Spleen (tissue), 11 donors: ENCODE measurements around the gene AKNA. TPM values are rescaled to one million over a fixed set of nuclear protein-coding genes. Genes with fewer than 3 reads are reported as not detected.

Experiments
- DNase-seq: peaks from one replicate; pipeline ENCODE4 v3.0.0-alpha.2; 2020
- H3K27ac ChIP-seq, 8 donors: fragments of 200-600 bp; sonication (generic) in 7 of 8; 1 replicate in 4 of 8; 2 replicates in 4 of 8; pipeline versions ENCODE4 v1.5.0 to v1.8.0; 2016 to 2021; ENCODE audit warnings: inconsistent platforms in 4 of 8, mild to moderate bottlenecking in 4 of 8, moderate library complexity in 1 of 8
- H3K27me3 ChIP-seq, 7 donors: fragments of 200-600 bp; sonication (generic) in 6 of 7; replicated peaks in 1 of 7; 1 replicate in 4 of 7; 2 replicates in 3 of 7; pipeline versions ENCODE4 v1.5.0 to v1.8.0; 2016 to 2021; ENCODE audit warnings: inconsistent platforms in 3 of 7, mild to moderate bottlenecking in 1 of 7
- H3K36me3 ChIP-seq, 6 donors: fragments of 200-600 bp; sonication (generic) in 5 of 6; 1 replicate in 4 of 6; 2 replicates in 2 of 6; pipeline versions ENCODE4 v1.5.0 to v1.8.0; 2016 to 2021; ENCODE audit warnings: inconsistent platforms in 2 of 6
- H3K4me1 ChIP-seq, 6 donors: fragments of 200-600 bp; sonication (generic) in 5 of 6; 1 replicate in 3 of 6; 2 replicates in 3 of 6; pipeline versions ENCODE4 v1.5.0 to v1.8.0; 2016 to 2021; ENCODE audit warnings: inconsistent platforms in 3 of 6
- H3K4me3 ChIP-seq, 8 donors: fragments of 200-600 bp; sonication (generic) in 7 of 8; 1 replicate in 4 of 8; 2 replicates in 4 of 8; pipeline versions ENCODE4 v1.5.0 to v1.8.0; 2016 to 2021; ENCODE audit warnings: inconsistent platforms in 4 of 8, mild to moderate bottlenecking in 4 of 8, moderate library complexity in 2 of 8
- H3K9me3 ChIP-seq, 8 donors: fragments of 200-600 bp; sonication (generic) in 7 of 8; 1 replicate in 4 of 8; 2 replicates in 4 of 8; pipeline versions ENCODE4 v1.5.0 to v1.8.0; 2016 to 2021; ENCODE audit warnings: inconsistent platforms in 4 of 8
- POLR2A ChIP-seq, 3 donors: fragments of 450-650 bp; IDR thresholded peaks; one replicate each; pipeline ENCODE4 v1.5.1; 2017; ENCODE audit warnings: antibody characterized with exemption in 3 of 3, mild to moderate bottlenecking in 1 of 3
- POLR2AphosphoS5 ChIP-seq, 3 donors: sonication (generic); formaldehyde crosslinking; IDR thresholded peaks; one replicate each; pipeline ENCODE4 v1.5.1; 2017; ENCODE audit warnings: antibody characterized with exemption in 3 of 3
- WGBS, 5 donors: extraction: QIAGEN DNeasy Blood & Tissue Kit in 3 of 5; methylation state at CpG; one replicate each; pipeline versions ENCODE4 v1.1.5 to v1.1.7; 2013 to 2018; 5-methylcytosine and 5-hydroxymethylcytosine counted together
- intact Hi-C: fragments of 100-400 bp; cut with DNase I; formaldehyde crosslinking; loops from one replicate; pipeline ENCODE4 v1.15.0; 2023; ENCODE audit warnings: low total_unique reads
- polyA plus RNA-seq, 3 donors: library from polyadenylated mRNA; stranded (reverse); fragments of 200-250 nt; gene quantifications; one replicate each; pipeline ENCODE4 v1.2.1, GENCODE V29; 2013
- total RNA-seq, 7 donors: library from RNA; depleted of rRNA in 3 of 7; stranded (reverse); fragments of >200 nt in 3 of 7; fragmentation: NEBNext Ultra II Directional in 4 of 7; extraction: Animal tissue kit (Norgen Biotek cat#: 25700) in 4 of 7; gene quantifications; one replicate each; pipeline versions ENCODE4 v1.1.0 to v1.2.1, GENCODE V29; 2016 to 2021
- TF ChIP-seq, protein P1 (sequence below), 11 experiments: fragments of 200-600 bp in 7 of 11; fragments of 450-650 bp in 4 of 11; sonication (generic) in 4 of 11; IDR thresholded peaks in 8 of 11; conservative IDR thresholded peaks in 3 of 11; 1 replicate in 7 of 11; 2 replicates in 4 of 11; pipeline versions ENCODE4 v1.4.0 to v1.8.0; 2016 to 2021; ENCODE audit warnings: antibody characterized with exemption in 11 of 11, inconsistent platforms in 4 of 11, mild to moderate bottlenecking in 1 of 11
- donor health status: healthy with polysubstance abuse.
- donor health status: DM: no; HTN: no; CAD: no; lungs with moderate emphysema.
- donor health status: DM: no; HTN: no; CAD: no.
- donor health status: Bipolar disorder and iron deficiency.
- donor health status: healthy.
- donor health status: DM: no; HTN: no; CAD: no.
- donor health status: DM: yes; HTN: yes; CAD: no.

Gene AKNA
- total and polyA plus RNA-seq, 10 donors, result 92.9 to 324 (median 216) TPM

DNA sequence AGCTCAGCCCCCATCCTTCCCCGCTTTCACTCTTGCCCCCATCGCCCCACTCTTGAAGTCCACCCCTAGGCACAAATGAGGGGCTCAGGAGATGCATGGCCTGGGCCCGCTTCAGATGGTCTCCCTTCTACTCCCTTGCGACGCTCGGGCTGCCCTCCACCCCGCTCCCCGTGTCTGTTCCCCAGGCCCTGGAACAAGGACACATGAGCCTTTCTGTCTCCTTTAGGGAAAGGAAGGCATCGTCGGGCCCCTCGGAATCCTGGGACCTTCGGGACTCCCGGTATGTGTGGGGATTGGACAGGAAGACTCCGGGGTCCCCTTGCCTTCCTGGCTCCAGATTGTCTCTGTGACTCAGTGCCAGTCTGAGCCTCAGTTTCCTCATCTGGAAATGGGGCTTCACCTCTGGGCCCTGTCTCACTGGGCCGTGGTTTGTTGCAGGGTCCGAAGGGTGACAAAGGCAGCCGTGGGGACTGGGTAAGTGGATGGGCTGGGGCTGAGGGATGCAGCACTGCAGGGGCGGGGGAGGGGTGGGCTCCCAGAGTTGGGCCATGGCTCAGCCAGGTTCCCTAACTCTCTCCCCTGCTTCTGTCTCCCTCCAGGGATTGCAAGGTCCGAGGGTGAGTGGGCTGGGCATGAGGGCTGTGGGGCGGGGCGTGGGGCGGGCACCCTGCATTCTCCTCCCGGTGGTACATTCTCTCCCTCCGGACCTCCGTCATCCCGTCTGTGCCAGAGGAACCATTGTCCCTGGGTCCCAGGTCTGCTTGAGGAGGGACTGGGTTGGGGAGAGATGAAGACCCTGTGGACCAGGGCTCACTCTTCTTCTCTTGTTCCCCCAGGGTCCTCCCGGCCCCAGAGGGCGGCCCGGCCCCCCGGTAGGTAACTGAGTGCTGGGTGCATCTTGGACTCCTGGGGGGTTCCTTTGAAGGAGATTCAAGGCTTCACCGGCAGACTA is 86.7 kb downstream of the AKNA start:
- no peaks in the 10 kb centered on the region for H3K36me3 ChIP-seq
- peaks cover 0 to 10% (median 6%) of the 10 kb centered on the region in 8 donors for H3K9me3 ChIP-seq
- no peak overlapping the region for H3K27ac ChIP-seq
- peaks cover 0 to 7% (median 0%) of the 10 kb centered on the region in 7 donors for H3K27me3 ChIP-seq
- H3K4me1 ChIP-seq, result peaks cover 3 to 13% (median 10%) of the 10 kb centered on the region in 6 donors
- TF ChIP-seq POLR2AphosphoS5 (IDR thresholded peaks at IDR 0.05), result no peak
- TF ChIP-seq, protein P1, sequence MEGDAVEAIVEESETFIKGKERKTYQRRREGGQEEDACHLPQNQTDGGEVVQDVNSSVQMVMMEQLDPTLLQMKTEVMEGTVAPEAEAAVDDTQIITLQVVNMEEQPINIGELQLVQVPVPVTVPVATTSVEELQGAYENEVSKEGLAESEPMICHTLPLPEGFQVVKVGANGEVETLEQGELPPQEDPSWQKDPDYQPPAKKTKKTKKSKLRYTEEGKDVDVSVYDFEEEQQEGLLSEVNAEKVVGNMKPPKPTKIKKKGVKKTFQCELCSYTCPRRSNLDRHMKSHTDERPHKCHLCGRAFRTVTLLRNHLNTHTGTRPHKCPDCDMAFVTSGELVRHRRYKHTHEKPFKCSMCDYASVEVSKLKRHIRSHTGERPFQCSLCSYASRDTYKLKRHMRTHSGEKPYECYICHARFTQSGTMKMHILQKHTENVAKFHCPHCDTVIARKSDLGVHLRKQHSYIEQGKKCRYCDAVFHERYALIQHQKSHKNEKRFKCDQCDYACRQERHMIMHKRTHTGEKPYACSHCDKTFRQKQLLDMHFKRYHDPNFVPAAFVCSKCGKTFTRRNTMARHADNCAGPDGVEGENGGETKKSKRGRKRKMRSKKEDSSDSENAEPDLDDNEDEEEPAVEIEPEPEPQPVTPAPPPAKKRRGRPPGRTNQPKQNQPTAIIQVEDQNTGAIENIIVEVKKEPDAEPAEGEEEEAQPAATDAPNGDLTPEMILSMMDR (IDR thresholded peaks at IDR 0.05 in 8 of 11, conservative IDR thresholded peaks at IDR 0.05 in 3 of 11), result no peak
- TF ChIP-seq POLR2A (IDR thresholded peaks at IDR 0.05), result no peak
- H3K4me3 ChIP-seq, result no peak overlapping the region
- intact Hi-C loops, result no loop called here
- peak; percentile 52 for DNase-seq
- WGBS, 5 donors, result 89 to 94% (median 92%) methylated on average over 22 to 31 of the region's 31 CpGs

DNA sequence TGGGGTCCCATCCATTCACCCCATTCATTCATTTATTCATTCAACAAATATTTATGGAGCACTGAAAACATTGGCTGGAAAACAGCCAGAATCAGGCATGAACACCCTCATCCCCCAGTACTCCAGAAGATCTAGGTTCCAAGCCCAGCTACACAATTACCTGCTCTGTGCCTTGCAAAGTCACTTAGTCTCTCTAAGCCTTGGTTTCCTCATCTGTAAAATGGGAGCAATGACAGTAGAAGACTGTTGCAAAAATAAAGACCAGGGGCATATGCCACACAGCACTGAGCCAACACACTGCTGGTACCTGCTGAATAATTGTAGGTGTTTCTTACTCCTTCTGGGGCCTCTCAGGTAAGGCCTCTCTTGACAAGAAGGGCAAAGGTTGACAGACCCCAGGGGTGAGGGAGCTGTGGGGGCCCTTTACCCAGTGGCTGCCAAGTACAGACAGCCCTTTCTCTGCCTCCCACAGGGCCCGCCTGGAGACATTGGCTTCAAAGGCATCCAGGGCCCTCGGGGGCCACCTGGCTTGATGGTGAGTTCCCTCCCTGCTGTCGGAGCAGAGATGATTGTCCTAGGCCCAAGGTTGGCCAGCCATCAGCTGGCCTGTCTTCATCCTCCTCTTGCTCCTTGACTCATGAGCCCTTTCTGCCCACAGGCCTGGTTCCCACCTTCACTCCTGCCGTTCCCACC is 87.5 kb downstream of the AKNA start:
- 92 to 97% (median 97%) methylated on average over 3 to 4 of the region's 4 CpGs for WGBS, 5 donors
- Histone ChIP-seq H3K36me3 (no peaks in the 10 kb centered on the region), H3K27me3 (peaks cover 0 to 4% (median 0%) of the 10 kb centered on the region in 7 donors), H3K4me3 (no peak overlapping the region), H3K27ac (no peak overlapping the region), H3K9me3 (peaks cover 0 to 18% (median 15%) of the 10 kb centered on the region in 8 donors), H3K4me1 (peaks cover 0 to 5% (median 3%) of the 10 kb centered on the region in 6 donors)
- DNase-seq, result peak; percentile 61
- TF ChIP-seq POLR2AphosphoS5 (IDR thresholded peaks at IDR 0.05) (no peak), POLR2A (IDR thresholded peaks at IDR 0.05) (no peak)
- TF ChIP-seq, protein P1 (IDR thresholded peaks at IDR 0.05 in 8 of 11, conservative IDR thresholded peaks at IDR 0.05 in 3 of 11), result no peak
- intact Hi-C loops, result no loop called here

DNA sequence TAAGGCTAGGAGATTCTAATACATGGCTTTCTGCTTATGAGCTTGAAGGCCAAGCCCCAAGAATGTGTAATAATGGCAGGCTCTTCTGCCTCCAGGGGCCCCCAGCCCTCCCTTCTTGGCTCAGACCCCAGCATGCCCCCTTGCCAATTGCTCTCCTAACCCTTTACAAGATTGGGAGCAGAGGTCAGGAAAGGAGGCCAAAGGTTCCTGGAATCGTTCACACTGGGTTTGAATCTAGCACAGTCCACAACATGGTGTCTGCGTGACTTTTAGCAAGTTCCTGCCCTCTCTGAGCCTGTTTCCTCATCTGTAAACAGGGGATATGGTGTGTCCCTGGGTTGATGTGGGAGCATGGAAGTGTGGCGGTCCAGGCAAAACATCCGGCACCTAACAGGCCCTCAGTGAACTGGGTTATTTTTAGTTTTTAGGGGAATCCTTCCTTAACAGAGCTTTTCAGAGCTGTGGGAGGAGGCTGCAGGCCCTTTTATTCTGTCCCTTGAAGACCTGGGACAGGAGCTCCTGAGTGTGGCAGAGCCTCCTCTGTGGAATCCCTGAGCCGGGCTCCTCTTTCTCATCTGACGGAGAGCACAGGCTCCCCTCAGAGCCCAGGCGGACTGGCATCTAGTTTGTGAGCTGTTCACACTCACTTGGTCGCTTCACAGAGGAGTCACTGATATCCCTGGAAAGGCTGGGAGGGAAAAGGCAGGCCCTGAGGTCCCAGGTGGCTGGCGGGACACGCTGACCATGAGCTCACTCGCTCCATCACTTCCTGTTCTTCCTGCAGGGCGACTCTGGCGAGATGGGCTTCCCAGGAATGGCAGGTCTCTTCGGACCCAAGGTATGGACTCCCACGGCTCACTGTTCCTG is 88.3 kb downstream of the AKNA start:
- intact Hi-C loops, result loop anchor here (10.0 kb wide), 1 partner anchor 215 kb away; no protein-coding TSS in a partner anchor
- Histone ChIP-seq H3K9me3 (peaks cover 0 to 26% (median 22%) of the 10 kb centered on the region in 8 donors), H3K27ac (no peak overlapping the region), H3K36me3 (no peaks in the 10 kb centered on the region), H3K27me3 (peaks cover 0 to 4% (median 0%) of the 10 kb centered on the region in 7 donors), H3K4me1 (no peaks in the 10 kb centered on the region), H3K4me3 (no peak overlapping the region)
- TF ChIP-seq, protein P1 (IDR thresholded peaks at IDR 0.05 in 8 of 11, conservative IDR thresholded peaks at IDR 0.05 in 3 of 11), result no peak
- no peak for TF ChIP-seq POLR2A (IDR thresholded peaks at IDR 0.05)
- no peak for TF ChIP-seq POLR2AphosphoS5 (IDR thresholded peaks at IDR 0.05)
- DNase-seq, result peak; percentile 39
- 77 to 86% (median 86%) methylated on average over 14 to 15 of the region's 15 CpGs for WGBS, 5 donors
